ENCODE measurements around the gene NR1I3.

DNA sequence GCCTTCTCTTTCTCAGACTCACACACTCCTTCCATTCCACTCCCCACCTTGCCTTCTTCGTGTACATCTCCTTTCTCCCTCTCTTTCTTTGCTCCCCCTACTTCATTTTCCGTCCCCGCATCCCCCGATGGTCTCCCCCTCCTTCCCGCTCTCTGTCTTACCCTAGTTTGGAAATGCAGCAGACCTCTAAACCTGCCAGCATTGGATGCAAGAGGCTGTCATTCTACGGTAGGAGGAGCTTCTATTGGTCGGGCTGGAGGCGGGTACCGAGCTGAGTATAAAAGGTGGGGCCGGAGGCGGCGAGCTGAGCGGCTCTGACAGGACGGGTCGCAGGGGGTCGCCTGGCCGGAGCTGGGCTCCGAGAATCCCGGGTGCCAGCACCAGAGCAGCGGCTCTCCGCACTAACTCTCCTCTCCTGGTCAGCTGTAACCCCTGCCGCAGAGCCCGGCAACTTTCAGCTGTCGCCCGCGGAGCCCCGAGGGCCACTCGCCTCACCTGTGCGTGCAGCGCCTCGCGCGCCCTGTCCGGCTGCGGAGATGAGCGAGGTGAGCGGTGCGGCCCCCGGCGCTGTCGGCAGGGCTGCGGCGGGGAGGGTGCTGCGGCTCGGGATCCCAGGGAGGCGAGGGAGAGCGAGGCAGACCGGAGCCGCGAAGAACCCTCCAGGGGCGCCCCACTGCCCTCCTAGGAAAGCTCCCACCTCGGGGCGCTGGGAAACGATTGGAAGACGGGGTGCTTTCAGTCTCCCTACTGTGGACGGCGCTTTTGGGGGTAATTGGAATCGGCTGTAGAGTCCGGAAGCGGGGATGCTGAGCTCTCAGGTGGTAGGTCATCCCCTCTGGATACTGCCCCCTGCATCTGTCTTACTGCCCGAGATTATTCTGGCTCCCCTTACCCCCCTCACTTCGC, 20.7 kb upstream of the NR1I3 start, which contains the start of gene PCP4L1:
- TF ChIP-seq POLR2AphosphoS5 (IDR thresholded peaks at IDR 0.05) (no peak), EP300 (IDR thresholded peaks at IDR 0.05) (no peak)

Data from gastroesophageal sphincter (tissue), 2 donors.